ENCODE measurements around the gene KRTAP3-3.

DNA sequence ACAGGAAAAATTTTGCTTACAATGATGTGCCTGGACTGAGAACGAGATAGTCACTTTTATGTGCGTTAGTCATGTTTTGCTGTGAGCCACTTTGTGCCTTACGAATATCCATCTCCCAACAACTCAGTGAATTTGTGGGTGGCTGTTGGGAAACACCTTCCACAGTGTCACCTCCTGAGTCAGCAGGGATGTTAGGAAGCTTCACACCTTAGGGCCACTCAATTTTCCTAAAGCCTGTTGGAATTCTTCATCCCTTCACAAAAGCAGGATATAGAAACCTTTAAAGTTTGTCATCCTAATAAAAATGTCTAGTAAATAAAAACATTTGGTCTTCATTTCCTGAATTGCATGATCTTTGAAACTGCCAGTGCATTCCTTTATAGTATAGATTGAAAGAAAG is 19.2 kb upstream of the KRTAP3-3 start:
- TF ChIP-seq CTCF (IDR thresholded peaks at IDR 0.05; ENCODE audit: insufficient read depth, low read length, poor library complexity, severe bottlenecking), result no peak
- TF ChIP-seq EZH2phosphoT487 (conservative IDR thresholded peaks at IDR 0.05; ENCODE audit: low read length), result no peak

All from SU-DHL-6 (cell line).